ENCODE measurements around the gene NRIP1. TPM values are rescaled to one million over a fixed set of nuclear protein-coding genes. Genes with fewer than 3 reads are reported as not detected.

NRIP1 gene
- total RNA-seq, 1 experiment from 2014 or later = 10.4 TPM

- Histone ChIP-seq H2BK120ac (ENCODE audit: low read depth, low read length, poor library complexity, severe bottlenecking) (no peak overlapping the region), H3K79me2 (ENCODE audit: insufficient read depth, low read length) (no peaks in the 10 kb centered on the region), H2BK5ac (ENCODE audit: insufficient read length, low read length) (no peak overlapping the region), H2BK12ac (ENCODE audit: insufficient read length, low read depth, low read length) (no peak overlapping the region), H3K9ac (ENCODE audit: extremely low read depth, insufficient read length, low read length) (no peak overlapping the region), H3K27me3 (ENCODE audit: insufficient read depth, low read length) (no peaks in the 10 kb centered on the region), H3K4ac (ENCODE audit: low read depth, low read length) (no peak overlapping the region), H2BK20ac (ENCODE audit: low read depth, low read length, poor library complexity, severe bottlenecking) (no peak overlapping the region), H3K18ac (ENCODE audit: insufficient read length, low read depth, low read length) (no peak overlapping the region), H3K56ac (ENCODE audit: insufficient read length, low read depth, low read length) (no peak overlapping the region), H4K91ac (ENCODE audit: insufficient read length, low read depth, low read length) (no peak overlapping the region), H3K23ac (ENCODE audit: insufficient read length, low read depth, low read length) (no peak overlapping the region), H4K8ac (replicated peaks; ENCODE audit: insufficient read length, low read depth, low read length) (no peak overlapping the region), H2BK15ac (ENCODE audit: low read depth, low read length) (no peak overlapping the region), H3K4me2 (ENCODE audit: insufficient read depth, insufficient read length, low read length) (no peak overlapping the region), H3K4me1 (ENCODE audit: insufficient read depth, low read length) (no peaks in the 10 kb centered on the region), H3K27ac (ENCODE audit: insufficient read length, low read depth, low read length) (no peak overlapping the region), H4K5ac (ENCODE audit: insufficient read length, low read depth, low read length) (no peak overlapping the region), H4K20me1 (ENCODE audit: control insufficient read depth, insufficient read depth, insufficient read length) (no peaks in the 10 kb centered on the region), H2AK5ac (ENCODE audit: insufficient read length, low read length) (no peak overlapping the region), H3T11ph (ENCODE audit: low read length) (no peak overlapping the region), H3K79me1 (ENCODE audit: insufficient read depth, low read depth, low read length, poor library complexity, severe bottlenecking) (no peaks in the 10 kb centered on the region), H3K14ac (ENCODE audit: insufficient read depth, low read length) (no peak overlapping the region), H3K23me2 (ENCODE audit: insufficient read length, low read depth, low read length, poor library complexity, severe bottlenecking) (no peaks in the 10 kb centered on the region), H3K9me3 (ENCODE audit: control insufficient read depth, low read depth, low read length) (no peaks in the 10 kb centered on the region), H2AFZ (ENCODE audit: low read length) (no peak overlapping the region)
- DNase-seq = no peak
- TF ChIP-seq CTCF (conservative IDR thresholded peaks at IDR 0.05) = no peak
- WGBS (ENCODE audit: extremely low coverage, insufficient read length, low lambda C conversion rate) = no CpG with 5 or more reads among the region's 4 CpGs
- H3K27ac Mint-ChIP-seq = no peak overlapping the region
- H3K4me1 Mint-ChIP-seq = peaks cover 3% of the 10 kb centered on the region in 2 experiments; a peak in 3 of 4 replicates
- no peaks in the 10 kb centered on the region for H3K9me3 Mint-ChIP-seq
- H3K36me3 Mint-ChIP-seq (ENCODE audit: insufficient read depth in 1 of 3, low read depth in 3 of 3) = no peaks in the 10 kb centered on the region
- no peak overlapping the region for H3K4me3 Mint-ChIP-seq
- H3K27me3 Mint-ChIP-seq (ENCODE audit: low read depth) = no peaks in the 10 kb centered on the region
Observed at GRCh38 chr21:15112858-15113257, 48.1 kb upstream of the NRIP1 start.
